PC-3 (cell line): ENCODE measurements around the gene PLG.
"Not testable (repeated sequence)": the region's sequence is repeated elsewhere in the genome, so short reads cannot be mapped to it uniquely, and the experiment has no call there.

ENCODE experiments used
- CTCF ChIP-seq: fragments of 300-600 bp; sonication (generic); conservative IDR thresholded peaks from 2 replicates; pipeline ENCODE4 v1.5.1; 2017; ENCODE audit warnings: antibody characterized with exemption, low read depth, mild to moderate bottlenecking, low read length
- EZH2phosphoT487 ChIP-seq: fragments of 300-600 bp; sonication (generic); IDR thresholded peaks from 2 replicates; pipeline ENCODE4 v1.6.1; 2018; ENCODE audit warnings: mild to moderate bottlenecking, antibody characterized with exemption, low read length, borderline replicate concordance

- not testable (repeated sequence) for TF ChIP-seq CTCF, EZH2phosphoT487
Measured at GRCh38 chr6:160695622-160696021, 6.4 kb upstream of the PLG start.
